Fibroblast of skin of scalp (primary cell): Measurements from ENCODE around the gene SLC17A4.

ENCODE experiments used
- DNase-seq: peaks from one replicate; pipeline ENCODE4 v3.0.0-alpha.2; 2013

SLC17A4 gene

DNA sequence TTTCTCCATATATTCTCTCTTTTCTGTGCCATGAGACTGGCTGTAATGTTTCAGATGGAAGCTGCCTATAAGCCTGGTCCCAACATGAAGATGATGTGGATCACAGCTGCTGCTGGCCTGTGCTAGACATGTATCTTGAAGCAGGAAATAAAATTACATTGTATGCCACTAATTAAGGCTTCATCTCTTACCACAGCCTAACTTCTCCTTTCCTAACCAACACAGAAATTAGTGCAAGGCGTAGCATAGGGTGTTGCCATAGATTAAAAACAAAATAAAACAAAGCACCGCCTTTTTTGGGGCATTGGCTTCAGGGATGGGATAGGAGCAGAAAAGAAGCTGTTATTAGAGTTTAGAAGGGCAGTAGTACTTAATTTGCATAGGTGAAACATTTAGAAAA lies 4.7 kb upstream of the SLC17A4 start:
- DNase-seq: no peak

DNA sequence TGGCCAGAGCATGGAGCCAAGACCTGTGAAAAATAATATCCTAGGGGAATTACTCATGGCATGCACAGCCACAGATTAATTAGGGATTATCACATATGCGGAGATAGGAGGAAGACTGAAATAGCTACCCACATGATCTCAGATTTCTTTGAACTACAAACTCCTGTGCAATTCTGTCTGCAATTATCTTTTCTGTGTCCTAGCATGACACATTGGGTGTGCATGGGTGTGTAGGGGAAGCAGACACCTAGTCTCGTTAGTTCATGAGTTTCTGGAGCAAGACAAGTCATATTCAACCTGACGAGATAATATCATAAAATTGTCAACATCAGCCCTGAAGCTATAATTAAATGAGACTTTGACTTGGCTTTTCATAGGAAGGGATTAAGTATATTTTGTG lies 3.6 kb upstream of the SLC17A4 start:
- no peak for DNase-seq

DNA sequence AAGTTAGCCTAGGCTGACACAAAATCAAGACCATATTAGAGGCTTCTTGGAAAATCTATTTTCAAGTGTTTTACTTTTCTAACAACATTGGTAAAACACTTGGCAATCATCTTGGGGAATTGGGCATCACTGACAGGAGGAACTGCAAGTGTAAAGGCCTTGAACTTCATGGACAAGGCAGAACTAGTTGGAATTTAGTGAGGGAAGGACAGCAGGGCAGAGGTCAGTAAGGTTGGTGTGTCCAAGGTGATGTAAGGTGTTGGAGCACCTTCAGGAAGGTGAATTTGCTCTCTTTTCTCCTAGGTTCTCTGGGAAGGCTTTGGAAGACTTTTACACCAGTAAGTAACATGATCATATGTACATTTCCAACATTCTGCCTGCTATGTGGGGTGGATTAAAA lies 1.5 kb upstream of the SLC17A4 start:
- no peak for DNase-seq

DNA sequence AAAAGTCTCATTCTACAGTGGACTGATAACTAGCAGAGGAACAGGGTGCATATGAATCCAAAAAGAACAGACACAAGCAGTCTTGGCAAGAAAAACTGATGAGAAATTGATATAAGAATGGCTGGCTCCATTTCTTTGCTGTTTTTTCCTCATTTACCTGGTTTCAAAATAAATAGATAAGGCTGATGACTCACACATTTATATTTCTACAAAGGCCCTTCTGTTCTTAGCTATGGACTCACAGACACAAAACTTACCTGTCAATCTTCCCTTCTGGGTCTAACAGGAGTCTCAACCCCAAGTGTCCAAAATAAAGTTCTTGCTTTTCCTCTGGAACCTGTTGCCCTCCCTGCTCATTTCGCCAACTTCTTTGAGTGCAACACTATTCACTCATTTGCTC lies 941 bp downstream of the SLC17A4 start:
- DNase-seq: no peak

DNA sequence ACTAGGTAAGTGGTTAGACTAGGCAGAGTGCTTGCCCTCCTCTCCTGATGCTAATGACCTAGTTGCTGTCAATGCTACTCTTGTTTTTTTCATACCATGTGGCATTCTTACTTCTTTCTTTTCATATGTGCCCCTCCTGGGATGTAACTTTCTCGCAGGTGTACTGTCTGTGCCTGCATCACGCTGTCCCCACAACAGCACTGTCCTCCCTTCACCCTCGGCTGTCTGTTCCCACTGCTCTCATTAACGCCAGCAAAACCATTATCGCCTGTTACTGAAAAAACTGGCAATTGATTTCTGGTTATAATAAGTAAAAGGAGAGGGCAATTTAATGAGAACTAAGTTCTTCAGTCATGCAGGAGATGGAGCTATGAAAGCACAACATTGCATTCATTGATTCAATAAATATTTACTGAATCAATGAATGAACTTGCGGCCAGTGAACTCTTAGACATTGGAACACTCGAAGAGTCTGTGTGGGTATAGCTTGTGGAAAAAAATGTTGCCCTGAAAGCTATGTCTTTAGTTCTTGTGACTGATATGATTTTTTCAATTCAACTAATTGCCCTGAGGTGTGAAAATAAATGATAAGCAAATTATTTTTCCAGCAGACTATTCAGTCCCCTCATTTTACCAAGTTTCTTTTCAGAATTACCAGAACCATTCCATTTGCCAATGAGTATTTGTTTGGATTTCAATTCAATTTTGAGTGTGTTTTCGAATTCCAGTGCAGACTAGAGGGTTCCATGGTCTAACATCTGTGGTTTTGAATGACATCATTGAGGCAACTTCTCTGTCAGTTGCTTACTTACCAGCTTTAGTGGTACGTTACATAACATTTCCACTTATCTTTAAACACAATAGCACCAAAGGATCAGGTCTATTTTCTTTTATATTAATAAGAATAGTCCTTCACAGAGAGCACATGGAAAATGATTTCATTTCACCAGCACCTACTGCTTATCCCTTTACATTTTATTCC lies 2.1 kb downstream of the SLC17A4 start:
- DNase-seq: no peak

DNA sequence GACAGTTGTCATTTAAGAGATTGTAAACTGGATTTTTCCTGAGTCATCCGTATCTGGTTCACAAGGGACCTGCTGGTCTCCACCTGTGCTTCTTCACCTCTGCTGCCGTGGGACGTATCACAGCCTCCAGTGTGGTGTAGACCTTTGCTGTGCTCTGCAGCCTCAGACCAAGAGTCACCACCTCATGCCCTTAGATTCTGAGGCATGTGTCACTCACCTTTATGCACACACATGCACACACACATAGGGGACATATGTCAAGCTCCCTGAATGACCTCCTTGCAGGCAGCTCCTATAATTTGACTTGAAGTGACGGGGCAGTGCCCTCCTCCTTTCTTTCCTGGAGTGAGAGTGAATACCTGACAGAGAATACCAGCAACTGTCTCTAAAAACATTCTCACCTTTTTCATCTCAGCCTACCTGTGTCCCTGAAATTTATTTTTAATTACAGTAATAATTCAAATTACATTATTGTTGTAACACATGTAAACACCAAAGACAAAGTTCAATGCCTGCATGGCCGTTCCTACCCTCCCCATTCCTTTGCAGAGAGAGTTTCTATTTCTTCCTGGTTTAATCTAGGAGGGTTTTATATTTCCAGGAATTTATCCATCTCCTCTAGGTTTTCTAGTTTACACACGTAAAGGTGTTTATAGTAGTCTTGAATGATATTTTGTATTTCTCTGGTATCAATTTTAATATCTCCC lies 3.5 kb downstream of the SLC17A4 start:
- no peak for DNase-seq

DNA sequence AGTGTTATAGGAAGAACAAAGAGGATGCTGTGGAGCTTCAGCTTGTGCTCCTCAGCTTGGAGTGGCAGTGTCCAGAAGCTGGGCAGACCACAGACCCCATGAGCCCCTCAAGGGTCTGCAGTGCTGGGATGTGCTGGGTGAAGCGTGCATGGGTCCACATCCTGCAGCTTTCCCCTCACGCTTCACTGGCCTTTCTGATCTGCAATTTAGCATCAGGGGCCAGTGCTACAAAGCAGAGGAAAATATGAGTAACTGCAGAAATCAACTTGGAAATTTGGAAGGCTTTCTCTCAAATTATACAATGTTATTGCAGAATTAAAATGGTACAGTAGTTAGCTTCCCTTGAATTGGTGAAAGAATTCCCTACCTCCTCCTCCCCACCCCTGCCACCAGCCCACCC lies 10.1 kb downstream of the SLC17A4 start:
- DNase-seq: no peak

DNA sequence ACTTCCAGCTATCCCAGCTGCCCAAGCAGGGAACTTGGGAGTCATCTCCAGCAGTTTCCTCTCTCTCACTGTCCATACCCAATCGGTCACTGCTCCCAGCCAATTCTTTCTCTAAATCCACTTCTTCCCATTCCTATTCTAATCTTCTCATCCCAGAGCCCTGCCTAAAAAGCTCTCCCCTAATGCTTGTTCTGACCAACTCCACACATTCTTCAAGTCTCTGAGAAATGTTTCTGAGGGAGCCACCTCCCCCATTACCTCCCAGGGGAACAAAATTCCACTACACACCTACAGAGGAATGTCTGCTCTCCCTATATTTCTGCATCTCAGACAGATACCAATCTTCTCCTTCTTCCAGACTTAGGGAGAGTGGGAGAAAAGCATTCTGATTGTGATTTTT lies 14.0 kb downstream of the SLC17A4 start:
- DNase-seq: no peak

DNA sequence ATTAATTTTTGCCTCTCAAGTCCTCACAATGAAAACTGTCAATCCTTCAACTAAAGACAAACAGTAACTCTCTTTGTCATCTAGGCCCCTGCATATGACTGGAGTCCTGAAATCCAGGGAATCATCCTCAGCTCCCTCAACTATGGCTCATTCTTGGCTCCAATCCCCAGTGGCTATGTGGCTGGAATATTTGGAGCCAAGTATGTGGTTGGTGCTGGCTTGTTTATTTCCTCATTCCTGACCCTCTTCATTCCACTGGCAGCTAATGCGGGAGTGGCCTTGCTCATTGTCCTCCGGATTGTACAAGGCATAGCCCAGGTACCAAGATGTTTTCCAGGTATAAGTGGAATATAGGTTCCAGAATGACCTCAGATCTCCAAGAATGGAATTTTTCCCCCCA lies 15.4 kb downstream of the SLC17A4 start:
- no peak for DNase-seq

DNA sequence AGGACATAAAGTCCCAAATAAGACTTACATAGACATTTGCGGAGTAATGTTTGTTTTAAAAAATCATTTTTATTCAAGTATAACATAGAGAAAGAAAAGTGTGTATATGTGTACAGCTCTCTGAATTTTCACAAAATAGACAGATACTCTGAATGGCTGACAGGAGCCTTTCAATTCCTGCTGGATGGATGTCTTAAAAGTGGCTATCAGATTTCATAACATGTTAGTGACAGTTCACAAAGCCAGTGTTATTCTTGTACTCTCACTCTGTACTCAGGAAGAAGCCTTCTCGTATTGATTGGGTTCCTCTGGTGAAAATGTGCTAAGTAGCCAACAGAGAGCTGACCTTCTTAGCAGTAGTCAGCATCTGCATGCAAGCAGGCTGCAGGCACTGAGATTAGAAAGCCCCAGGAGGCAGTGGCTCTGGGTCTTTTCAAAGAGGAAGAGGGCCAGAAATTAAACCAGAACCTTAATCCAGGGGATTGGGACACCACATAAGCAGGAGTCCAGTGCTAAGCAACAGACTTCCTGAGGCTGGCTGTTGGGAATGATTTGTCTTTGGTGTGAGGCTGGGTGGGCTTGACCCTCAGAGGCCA lies 19.7 kb downstream of the SLC17A4 start:
- DNase-seq: no peak

DNA sequence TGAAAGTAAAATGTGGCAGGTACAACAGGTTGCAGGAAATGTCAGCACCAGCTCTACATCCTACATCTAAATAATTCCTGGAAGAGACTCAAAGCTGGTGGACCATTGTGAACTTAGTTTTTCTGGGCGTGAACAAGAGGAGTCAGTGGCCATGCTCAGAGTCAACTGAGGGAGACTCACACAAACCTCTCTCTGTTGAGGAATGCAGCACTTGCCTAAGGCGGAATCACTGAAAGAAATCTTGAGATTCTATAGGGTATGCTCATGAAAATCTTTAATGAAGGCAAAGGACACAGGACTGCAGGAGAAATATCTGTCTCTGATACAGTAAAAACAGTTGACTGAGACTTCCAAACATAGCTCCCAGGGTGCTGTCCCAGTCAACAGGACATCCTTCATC lies 22.5 kb downstream of the SLC17A4 start:
- no peak for DNase-seq

DNA sequence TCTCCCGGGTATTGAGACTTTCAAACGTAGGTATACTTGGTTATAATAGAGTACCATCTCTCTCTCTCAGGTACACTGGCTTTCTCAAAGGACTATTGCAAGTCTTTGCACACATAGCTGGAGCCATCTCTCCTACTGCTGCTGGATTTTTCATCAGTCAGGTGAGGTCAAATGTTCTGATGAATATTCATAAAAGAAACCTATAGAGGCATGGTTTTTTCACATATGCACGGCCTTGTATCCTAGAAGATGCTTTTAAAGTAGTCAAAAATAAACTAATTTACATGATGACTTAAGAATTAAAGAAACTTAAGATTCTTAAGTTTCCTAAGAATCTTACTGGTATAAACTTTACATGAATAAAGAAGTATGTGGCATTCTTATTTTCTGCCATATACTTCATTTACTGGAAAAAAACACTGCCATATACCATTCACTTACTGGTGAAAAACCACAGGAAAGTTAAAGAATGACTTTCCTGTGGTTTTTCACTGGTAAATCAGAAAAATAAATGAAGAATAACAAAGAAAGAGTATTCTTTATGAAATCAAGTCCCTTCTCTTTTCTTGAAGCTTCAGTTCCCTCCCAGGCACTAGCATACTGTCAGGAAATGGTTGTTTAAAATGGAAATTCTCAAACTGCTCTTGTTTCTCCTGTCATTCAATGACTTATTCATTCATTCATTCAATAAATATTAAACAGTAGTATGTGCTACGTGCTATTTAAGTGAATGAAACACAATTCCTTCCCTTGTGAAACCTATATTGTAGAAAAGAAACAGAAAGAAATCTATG lies 23.5 kb downstream of the SLC17A4 start:
- no peak for DNase-seq

DNA sequence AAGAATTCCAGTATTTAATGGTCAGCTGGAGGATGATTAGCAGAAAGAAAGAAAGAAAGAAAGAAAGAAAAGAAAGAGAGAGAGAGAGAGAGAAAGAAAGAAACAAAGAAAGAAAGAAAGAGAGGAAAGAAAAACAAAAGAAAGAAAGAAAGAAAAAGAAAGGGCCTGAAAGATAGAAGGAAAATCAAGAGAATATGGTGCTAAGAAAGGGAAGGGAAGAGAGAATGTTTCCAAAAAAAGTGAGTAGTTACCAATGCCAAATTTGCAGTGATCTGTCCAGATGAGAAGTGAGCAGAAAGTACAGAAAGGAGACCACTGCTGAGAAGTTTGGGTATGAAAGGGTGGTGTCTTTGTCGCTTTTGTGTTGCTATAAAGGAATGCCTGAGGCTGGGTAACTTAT lies 26.6 kb downstream of the SLC17A4 start:
- DNase-seq: no peak

DNA sequence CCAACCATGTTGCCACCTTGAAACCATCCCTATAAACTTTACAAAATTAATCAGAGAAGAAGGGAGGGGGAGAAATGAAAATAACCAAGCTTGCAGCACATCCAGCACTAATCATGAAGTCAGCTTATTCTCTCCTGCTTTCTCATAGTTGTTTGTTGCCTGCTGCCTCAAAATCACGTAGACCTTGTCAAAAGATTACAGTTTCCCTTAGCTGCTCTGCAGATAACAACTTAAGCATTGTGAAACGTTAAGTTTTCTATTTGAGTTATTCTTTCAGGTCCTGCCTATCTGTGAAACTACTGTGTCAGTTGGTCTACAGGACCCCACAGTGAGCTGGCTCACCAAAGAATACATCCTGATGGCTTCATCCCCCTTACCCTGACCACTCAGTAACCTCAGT lies 32.9 kb downstream of the SLC17A4 start:
- DNase-seq: no peak

DNA sequence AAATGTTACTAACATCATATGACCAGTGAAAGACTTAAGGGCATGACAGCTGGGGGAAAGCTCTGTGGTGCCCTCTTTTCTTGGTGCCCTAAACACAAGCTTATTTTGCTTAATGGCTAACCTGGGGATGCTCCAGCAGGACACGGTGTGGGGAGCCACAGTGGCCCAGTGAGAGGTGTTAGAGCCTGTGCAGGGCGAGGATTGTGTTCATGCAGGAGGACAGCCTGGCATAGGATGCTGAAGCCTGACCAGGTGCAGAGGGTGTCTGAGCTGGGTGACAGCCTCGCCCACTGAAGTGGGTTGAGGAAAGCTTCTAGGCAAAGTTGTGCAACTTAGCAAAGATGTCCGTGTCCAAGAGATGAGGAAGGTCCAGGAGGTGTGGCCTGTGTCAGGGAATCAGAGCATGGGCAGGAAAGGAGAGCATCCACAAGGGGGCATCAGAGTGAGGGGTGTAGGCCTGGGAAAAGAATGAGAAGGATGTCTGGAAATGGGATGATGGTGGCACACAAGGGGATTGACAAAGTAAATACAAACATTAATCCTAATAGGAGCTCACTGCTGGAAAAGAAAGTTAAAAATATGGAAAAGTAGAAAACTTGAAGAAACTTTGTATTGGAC lies 33.9 kb downstream of the SLC17A4 start:
- DNase-seq: peak; percentile 33

DNA sequence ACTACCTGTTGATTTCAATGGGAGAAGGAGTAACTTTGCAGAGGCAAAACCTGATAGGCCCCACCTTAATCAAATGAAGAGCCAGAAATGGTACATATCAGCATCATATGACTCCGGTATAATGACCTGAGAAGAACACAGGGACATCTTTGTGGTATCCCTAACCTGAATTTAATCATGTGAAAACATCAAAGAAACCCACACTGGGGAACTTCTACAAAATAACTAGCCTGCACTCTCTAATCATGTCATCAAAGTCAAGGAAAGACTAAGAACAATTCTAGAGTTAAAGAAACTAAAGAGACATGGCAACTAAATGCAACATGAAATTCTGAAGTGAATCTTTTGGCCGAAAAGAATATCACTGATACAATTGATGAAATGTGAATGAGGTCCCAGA lies 34.9 kb downstream of the SLC17A4 start:
- no peak for DNase-seq

DNA sequence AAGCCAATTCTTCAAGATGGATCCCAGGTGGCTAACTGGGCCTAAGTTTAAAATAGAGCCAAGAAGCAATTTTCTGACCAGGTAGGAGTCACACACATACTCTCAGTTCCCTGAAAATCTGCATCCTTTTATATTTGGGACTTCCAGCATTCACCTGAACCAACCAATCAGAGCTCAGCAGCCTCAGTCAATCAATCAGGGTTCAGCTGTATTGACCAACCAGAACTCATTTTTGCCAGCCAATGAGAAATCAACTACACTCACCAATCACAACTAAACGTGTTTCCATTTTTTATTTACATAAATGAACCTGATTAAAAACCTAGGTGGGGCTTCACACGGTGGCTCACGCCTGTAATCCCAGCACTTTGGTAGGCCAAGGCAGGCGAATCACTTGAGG lies 37.5 kb downstream of the SLC17A4 start:
- no peak for DNase-seq

DNA sequence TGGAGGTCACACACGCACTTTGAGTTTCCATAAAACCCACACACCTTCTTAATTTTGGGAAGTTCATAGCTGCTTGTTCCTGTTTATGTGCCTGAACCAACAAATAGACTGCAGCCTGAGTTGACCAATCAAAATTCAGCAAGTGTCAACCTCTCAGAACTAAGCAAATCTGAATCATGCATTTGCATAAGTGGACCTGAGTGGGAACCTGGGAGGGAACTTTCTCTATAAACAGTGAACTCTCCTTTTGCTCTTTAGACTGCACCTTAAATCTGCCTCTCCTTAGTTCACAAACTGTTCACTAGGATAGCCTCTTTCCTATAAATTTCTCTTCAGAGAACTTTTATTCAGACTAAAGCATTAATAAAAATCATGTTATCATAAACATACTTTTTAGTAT lies 39.4 kb downstream of the SLC17A4 start:
- no peak for DNase-seq

DNA sequence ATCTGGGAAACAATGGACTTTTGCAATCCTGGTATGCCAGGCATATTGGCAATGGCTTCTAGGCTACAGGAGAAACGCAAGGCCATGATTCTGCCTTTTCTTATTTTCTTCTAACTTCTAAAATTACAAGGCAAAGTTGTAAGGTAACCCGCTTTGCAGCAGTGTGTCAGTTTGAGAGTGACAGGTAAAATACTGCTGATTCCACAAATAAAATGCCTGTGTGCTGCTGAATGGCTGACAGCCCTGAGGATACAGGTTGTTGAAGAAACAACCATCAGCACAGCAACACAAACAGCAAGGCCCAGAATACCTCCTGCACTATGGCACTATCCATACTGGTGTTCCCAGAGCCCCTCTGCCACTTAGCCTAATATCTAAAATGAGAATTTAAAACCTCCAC lies 40.2 kb downstream of the SLC17A4 start:
- no peak for DNase-seq

DNA sequence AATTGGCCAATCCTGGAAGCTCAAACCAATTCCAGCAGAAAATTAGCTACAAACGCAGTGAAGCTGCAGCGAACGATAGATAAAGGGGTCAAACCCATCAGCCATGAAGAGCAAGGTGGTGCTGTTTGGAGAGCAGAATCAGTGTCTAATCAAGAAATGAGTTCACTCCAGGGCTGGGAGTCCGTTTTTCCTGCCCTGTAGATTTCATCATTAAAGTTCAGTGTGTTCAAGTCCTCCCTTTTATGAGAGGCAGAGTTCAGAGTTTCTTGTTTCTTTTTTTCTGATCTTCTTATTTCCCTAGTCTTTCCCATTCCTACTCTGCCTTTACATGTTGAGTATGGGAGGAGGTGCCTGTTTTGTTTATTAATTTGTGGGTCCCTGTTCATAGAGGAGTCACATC lies 46.9 kb downstream of the SLC17A4 start:
- DNase-seq: no peak

DNA sequence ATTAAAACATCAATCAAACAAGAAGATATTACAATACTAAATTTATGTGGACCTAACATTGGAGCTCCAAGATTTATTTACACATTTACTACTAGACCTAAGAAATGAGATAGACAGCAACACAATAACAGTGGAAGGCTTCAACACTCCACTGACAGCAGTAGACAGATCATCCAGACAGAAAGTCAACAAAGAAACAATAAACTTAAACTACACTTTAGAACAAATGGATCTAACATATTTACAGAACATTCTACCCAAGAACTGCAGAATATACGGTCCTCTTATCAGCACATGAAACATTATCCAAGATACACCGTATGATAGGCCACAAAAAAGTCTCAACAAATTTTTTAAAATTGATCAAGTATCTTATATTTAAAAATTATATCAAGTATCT lies 50.3 kb downstream of the SLC17A4 start:
- no peak for DNase-seq

DNA sequence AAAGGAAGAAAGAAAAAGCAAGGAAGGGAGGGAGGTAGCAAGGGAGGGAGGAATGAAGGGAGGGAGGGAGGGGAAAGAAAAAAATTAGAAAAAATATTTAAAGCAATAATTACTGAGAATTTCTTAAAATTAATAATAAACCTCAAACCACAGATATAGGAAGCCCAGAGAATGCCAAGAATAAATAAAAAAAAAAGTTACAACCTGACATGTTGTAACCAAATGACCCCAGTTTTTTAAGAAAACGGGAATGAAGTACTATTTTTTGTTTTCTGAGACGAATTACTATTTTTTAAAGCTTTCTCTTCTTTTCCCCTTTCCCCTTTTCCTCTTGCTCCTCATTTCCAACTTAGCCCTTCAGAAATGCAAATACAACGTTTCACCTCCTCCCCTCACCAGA lies 60.7 kb downstream of the SLC17A4 start:
- DNase-seq: no peak
